ENCODE measurements around the gene EHHADH. TPM values are rescaled to one million over a fixed set of nuclear protein-coding genes. Genes with fewer than 3 reads are reported as not detected.

EHHADH gene
- total and polyA plus RNA-seq, 11 donors: 5.1 to 26.0 (median 14.3) TPM

DNA sequence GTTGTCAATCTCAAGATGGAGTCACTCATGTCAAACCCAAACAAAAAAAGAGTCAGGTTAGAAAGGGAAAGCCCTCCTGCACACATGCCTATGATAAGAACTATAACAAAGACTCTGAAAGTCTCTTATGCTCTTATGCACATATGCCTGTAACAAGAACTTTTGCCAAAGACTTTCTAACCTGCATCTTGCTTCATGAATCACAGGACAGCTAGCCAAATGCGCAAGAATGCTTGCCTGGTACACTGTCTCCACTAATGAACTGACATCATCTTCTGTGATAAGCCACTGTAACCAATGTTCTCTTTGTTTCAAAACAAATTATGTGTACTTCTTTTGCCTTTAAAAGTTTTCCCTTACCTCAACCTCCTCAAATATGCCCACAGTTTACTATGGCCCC, 18.2 kb upstream of the EHHADH start:
- H3K4me3 ChIP-seq: no peak overlapping the region
- no peaks in the 10 kb centered on the region for H3K4me1 ChIP-seq
- no peak overlapping the region for H3K27ac ChIP-seq
- TF ChIP-seq CTCF (IDR thresholded peaks at IDR 0.05) (no peak), POLR2A (IDR thresholded peaks at IDR 0.05) (no peak)
- 80 to 92% (median 88%) methylated on average over 1 of the region's 1 CpG for WGBS, 4 donors
- H3K9me3 ChIP-seq: no peaks in the 10 kb centered on the region
- peaks cover 0 to 69% (median 9%) of the 10 kb centered on the region in 9 donors for H3K27me3 ChIP-seq
- no peaks in the 10 kb centered on the region for H3K36me3 ChIP-seq
- intact Hi-C loops (cut with DNase I): no loop called here
- ATAC-seq (no peak), DNase-seq (no peak)

DNA sequence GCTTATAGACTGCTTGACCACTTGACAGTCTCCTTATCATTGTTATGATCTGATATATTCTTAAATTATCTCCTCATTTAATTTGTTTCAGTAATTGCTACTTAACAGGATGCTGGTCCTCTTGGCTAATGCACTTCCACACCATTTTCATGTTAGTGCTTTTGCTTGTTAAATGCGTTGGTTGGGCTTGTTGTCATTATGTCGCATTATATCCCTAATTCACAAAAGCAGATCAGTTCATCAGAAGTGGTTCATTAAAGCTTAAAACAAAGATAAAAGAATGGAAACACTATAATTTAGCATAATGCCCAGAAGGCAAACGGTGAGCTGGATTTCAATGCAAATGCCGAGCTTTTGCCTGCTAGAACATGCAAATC, 17.1 kb upstream of the EHHADH start:
- Histone ChIP-seq H3K4me3 (no peak overlapping the region), H3K27me3 (peaks cover 0 to 66% (median 3%) of the 10 kb centered on the region in 9 donors), H3K9me3 (no peaks in the 10 kb centered on the region), H3K36me3 (no peaks in the 10 kb centered on the region), H3K4me1 (no peaks in the 10 kb centered on the region), H3K27ac (no peak overlapping the region)
- TF ChIP-seq POLR2A (IDR thresholded peaks at IDR 0.05): no peak
- TF ChIP-seq CTCF (IDR thresholded peaks at IDR 0.05): no peak
- DNase-seq: no peak
- WGBS, 4 donors: 80 to 84% (median 82%) methylated on average over 4 of the region's 4 CpGs
- intact Hi-C loops (cut with DNase I): no loop called here
- no peak for ATAC-seq

DNA sequence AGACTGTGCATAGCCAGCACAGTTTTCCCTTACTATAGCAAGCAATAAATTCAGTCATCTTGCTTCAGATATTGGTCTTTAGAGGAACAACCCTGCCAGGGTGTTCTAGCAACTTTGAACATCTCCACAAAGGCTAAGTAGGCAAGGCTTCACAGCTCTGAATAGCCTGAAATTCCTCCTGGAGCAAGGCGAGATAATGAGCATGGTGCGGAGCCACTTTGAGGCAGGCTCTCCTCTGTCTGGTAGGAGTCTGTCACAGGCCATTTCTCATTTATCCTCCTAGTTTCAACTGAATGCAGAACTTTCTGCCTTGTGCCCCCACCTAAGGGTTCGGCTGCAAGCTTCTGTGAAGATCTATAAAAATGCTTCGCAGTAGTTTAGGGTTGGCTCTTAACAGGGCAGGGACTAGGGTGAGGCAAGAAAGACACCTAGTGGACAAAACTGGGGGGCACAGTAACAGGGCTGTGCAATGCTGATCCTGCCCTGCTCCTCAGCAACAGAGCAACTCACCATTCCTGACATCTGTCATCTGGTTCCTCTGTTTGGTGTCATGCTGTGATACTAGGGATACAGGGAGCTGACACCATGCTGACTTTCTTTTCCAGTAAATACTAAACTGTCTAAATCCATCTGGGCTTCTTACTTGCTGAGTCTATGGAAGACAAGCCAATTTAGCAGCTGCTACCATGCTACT, 16.6 kb upstream of the EHHADH start:
- intact Hi-C loops (cut with DNase I): no loop called here
- 24 to 33% (median 31%) methylated on average over 4 of the region's 4 CpGs for WGBS, 4 donors

More for the DNA sequence above, 16.6 kb upstream of the EHHADH start:
- no peak overlapping the region for H3K27ac ChIP-seq
- no peaks in the 10 kb centered on the region for H3K36me3 ChIP-seq
- H3K27me3 ChIP-seq: peaks cover 0 to 65% (median 3%) of the 10 kb centered on the region in 9 donors
- peak in 3 of 4 donors; percentile 71 to 83 (median 80) for ATAC-seq
- TF ChIP-seq CTCF (IDR thresholded peaks at IDR 0.05) (peak in 9 of 12 donors; percentile 16 to 44 (median 28)), POLR2A (IDR thresholded peaks at IDR 0.05) (no peak)
- H3K4me1 ChIP-seq: no peaks in the 10 kb centered on the region
- H3K4me3 ChIP-seq: no peak overlapping the region
- no peaks in the 10 kb centered on the region for H3K9me3 ChIP-seq
- no peak for DNase-seq

Measured in heart left ventricle (tissue), 16 donors.